ENCODE data around the gene VCAN. TPM values are rescaled to one million over a fixed set of nuclear protein-coding genes. Genes with fewer than 3 reads are reported as not detected.

Gene VCAN
- total and polyA plus RNA-seq, 4 donors: 0.97 to 15.6 (median 4.8) TPM

- Histone ChIP-seq H3K4me1 (ENCODE audit: control insufficient read depth in 4 of 4, insufficient read depth in 4 of 4, low read length in 3 of 4) (no peaks in the 10 kb centered on the region), H3K27me3 (ENCODE audit: control insufficient read depth in 4 of 4, insufficient read depth in 4 of 4, low read length in 3 of 4) (no peaks in the 10 kb centered on the region), H3K9me3 (ENCODE audit: control insufficient read depth in 4 of 4, low read length in 3 of 4) (no peaks in the 10 kb centered on the region), H3K4me3 (ENCODE audit: low read depth in 1 of 3, low read length in 3 of 3) (no peak overlapping the region), H3K9ac (ENCODE audit: low read depth in 1 of 2, low read length in 2 of 2) (no peak overlapping the region), H3K27ac (ENCODE audit: low read depth in 1 of 2, low read length in 2 of 2) (no peak overlapping the region), H3K36me3 (ENCODE audit: control insufficient read depth in 4 of 4, insufficient read depth in 3 of 4, low read depth in 1 of 4, low read length in 3 of 4) (no peaks in the 10 kb centered on the region)
- 87% methylated on average over 2 of the region's 2 CpGs for WGBS
- DNase-seq (ENCODE audit: low spot score): no peak
- TF ChIP-seq TAF1 (conservative IDR thresholded peaks at IDR 0.05) (no peak), CTCF (IDR thresholded peaks at IDR 0.05; ENCODE audit: low read depth, low read length, missing input control) (no peak), GABPA (IDR thresholded peaks at IDR 0.05 in 1 of 2, conservative IDR thresholded peaks at IDR 0.05 in 1 of 2) (no peak), SP1 (IDR thresholded peaks at IDR 0.05) (no peak), RXRA (IDR thresholded peaks at IDR 0.05) (no peak), JUND (IDR thresholded peaks at IDR 0.05) (no peak), HNF4A (conservative IDR thresholded peaks at IDR 0.05) (no peak), ATF3 (IDR thresholded peaks at IDR 0.05) (no peak), REST (IDR thresholded peaks at IDR 0.05) (no peak), NR2F2 (IDR thresholded peaks at IDR 0.05) (no peak), RAD21 (IDR thresholded peaks at IDR 0.05) (no peak), MAX (IDR thresholded peaks at IDR 0.05) (no peak), HNF4G (IDR thresholded peaks at IDR 0.05) (no peak), EGR1 (IDR thresholded peaks at IDR 0.05; ENCODE audit: low read depth in 2 of 2) (no peak), FOXA2 (IDR thresholded peaks at IDR 0.05) (no peak), FOXA1 (IDR thresholded peaks at IDR 0.05) (no peak), YY1 (IDR thresholded peaks at IDR 0.05) (no peak), ZBTB33 (IDR thresholded peaks at IDR 0.05) (no peak)
These were observed 25.1 kb downstream of the VCAN start for GRCh38 chr5:83496626-83497025.

All from liver (tissue), 9 donors.